ENCODE measurements around the gene ARHGAP4. TPM values are rescaled to one million over a fixed set of nuclear protein-coding genes. Genes with fewer than 3 reads are reported as not detected.
A peak's percentile ranks its signal among the peaks of the same experiment; 100 is the strongest.

The ARHGAP4 gene
- total RNA-seq, 1 donor from 2014 or later: 69.8 TPM

DNA sequence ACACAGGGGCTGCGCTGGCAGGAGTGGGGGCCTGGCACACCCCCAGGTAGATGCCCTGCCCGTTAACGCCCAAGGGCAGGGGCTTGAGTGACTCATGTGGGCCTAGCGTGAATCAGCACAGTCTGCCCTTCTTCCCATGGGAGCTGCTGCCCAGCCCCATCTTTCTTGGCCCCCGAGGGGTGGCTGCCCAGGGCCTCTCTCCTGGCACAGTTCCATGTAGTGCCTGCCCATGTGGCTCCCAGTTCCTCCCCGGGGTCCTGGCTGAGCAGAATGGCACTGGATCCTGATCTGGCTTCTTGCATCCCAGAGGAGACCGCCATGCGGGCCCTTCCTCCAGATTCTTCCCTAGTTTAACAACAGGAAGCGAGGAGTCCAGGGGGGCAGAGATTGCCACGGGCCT, 23.7 kb downstream of the ARHGAP4 start:
- H3K27me3 ChIP-seq: no peaks in the 10 kb centered on the region
- H3K4me1 ChIP-seq: peaks cover 9% of the 10 kb centered on the region
- TF ChIP-seq, protein P1, sequence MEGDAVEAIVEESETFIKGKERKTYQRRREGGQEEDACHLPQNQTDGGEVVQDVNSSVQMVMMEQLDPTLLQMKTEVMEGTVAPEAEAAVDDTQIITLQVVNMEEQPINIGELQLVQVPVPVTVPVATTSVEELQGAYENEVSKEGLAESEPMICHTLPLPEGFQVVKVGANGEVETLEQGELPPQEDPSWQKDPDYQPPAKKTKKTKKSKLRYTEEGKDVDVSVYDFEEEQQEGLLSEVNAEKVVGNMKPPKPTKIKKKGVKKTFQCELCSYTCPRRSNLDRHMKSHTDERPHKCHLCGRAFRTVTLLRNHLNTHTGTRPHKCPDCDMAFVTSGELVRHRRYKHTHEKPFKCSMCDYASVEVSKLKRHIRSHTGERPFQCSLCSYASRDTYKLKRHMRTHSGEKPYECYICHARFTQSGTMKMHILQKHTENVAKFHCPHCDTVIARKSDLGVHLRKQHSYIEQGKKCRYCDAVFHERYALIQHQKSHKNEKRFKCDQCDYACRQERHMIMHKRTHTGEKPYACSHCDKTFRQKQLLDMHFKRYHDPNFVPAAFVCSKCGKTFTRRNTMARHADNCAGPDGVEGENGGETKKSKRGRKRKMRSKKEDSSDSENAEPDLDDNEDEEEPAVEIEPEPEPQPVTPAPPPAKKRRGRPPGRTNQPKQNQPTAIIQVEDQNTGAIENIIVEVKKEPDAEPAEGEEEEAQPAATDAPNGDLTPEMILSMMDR (IDR thresholded peaks at IDR 0.05): no peak
- DNase-seq: no peak
- H3K27ac ChIP-seq: no peak overlapping the region
- H3K9me3 ChIP-seq: no peaks in the 10 kb centered on the region
- H3K36me3 ChIP-seq: no peaks in the 10 kb centered on the region
- no peak for ATAC-seq
- H3K4me3 ChIP-seq: no peak overlapping the region
- intact Hi-C loops (cut with DNase I): no loop called here

DNA sequence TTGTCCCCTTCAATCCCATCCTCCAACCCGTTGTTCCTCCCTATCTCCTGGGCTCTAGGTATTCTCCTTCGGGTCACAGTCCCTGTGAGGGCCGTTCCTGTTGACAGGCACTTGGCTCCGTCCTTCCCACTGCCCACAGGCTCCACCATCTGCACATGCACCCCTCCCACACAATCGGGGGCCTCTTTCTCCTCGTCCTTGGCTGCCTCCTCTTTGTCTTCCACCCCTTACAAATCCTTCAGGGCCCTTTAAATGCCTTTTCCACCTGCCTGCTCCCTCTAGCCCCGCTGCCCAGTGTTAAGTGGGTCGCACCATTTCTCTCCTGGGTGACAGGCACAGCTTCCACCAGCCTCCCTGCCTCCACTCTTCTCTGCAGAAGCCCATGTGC, 24.3 kb downstream of the ARHGAP4 start:
- intact Hi-C loops (cut with DNase I): no loop called here
- Histone ChIP-seq H3K4me3 (no peak overlapping the region), H3K36me3 (no peaks in the 10 kb centered on the region), H3K9me3 (no peaks in the 10 kb centered on the region), H3K4me1 (peaks cover 9% of the 10 kb centered on the region), H3K27me3 (no peaks in the 10 kb centered on the region), H3K27ac (no peak overlapping the region)
- TF ChIP-seq, protein P1 (IDR thresholded peaks at IDR 0.05): no peak
- DNase-seq: no peak
- no peak for ATAC-seq

DNA sequence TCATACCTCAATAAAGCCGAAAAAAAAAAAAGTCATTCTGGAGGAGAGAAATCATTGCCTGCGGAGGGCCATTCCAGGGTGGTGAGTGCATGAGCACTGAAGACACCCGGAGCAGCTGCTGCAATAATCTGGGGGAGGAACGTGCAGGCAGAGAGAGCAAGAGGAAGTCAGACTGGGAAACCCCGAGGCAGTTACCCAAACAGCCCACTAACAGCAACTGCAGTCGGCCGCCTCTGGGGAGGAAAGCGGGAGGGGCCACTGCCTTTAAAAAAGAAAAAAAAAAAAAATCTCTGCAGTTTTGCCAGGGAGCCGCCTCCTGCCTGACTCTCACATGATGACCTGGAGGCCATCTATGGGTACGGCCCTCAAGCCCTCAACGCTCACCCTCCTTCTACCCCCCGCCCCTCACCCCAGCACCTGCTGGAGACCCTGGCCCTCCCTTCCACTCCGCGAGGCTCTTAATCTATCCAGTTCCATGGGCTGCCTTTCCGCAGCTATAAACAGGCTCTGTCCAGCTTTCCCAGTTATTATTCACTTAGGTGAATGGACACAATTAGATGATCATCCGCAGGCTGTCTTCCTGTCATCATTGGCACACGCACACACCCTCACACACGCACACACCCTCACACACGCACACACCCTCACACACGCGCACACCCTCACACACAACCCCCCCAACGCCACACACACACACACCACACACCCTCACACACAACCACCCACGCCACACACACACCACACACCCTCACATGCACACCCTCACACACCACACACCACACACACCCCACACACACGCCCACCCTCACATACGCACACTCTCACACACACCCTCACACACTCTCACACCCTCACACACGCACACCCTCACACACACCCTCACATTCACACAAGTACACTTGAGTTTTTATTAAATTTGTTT, 25.0 kb downstream of the ARHGAP4 start:
- H3K4me1 ChIP-seq: peaks cover 9% of the 10 kb centered on the region
- no peaks in the 10 kb centered on the region for H3K27me3 ChIP-seq
- DNase-seq (peak; percentile 68), ATAC-seq (peak; percentile 80)
- intact Hi-C loops (cut with DNase I): no loop called here
- H3K27ac ChIP-seq: no peak overlapping the region
- no peak overlapping the region for H3K4me3 ChIP-seq
- TF ChIP-seq, protein P1 (IDR thresholded peaks at IDR 0.05): no peak
- H3K36me3 ChIP-seq: no peaks in the 10 kb centered on the region
- no peaks in the 10 kb centered on the region for H3K9me3 ChIP-seq

DNA sequence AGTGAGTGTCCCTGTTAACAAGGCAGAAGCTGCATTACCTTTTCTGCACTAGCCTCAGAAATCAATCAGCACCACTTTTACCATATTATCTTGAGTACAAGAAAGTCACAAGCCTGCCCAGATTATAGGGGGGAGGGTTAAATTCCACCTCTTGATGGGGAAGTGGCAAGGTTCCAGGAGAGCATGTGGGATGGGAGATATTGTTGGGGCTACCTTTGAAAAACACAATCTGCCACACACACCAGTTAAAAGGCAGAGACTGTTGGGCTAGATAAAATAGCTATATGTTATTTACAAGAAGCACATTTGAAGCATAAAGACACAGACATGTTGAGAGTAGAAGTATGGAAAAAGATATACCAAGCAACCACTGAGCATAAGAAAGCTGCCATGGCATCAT, 28.2 kb downstream of the ARHGAP4 start:
- H3K4me3 ChIP-seq: no peak overlapping the region
- H3K4me1 ChIP-seq: no peaks in the 10 kb centered on the region
- TF ChIP-seq, protein P1 (IDR thresholded peaks at IDR 0.05): no peak
- no peaks in the 10 kb centered on the region for H3K36me3 ChIP-seq
- H3K27ac ChIP-seq: no peak overlapping the region
- H3K9me3 ChIP-seq: no peaks in the 10 kb centered on the region
- no peaks in the 10 kb centered on the region for H3K27me3 ChIP-seq
- ATAC-seq (no peak), DNase-seq (no peak)
- intact Hi-C loops (cut with DNase I): no loop called here

DNA sequence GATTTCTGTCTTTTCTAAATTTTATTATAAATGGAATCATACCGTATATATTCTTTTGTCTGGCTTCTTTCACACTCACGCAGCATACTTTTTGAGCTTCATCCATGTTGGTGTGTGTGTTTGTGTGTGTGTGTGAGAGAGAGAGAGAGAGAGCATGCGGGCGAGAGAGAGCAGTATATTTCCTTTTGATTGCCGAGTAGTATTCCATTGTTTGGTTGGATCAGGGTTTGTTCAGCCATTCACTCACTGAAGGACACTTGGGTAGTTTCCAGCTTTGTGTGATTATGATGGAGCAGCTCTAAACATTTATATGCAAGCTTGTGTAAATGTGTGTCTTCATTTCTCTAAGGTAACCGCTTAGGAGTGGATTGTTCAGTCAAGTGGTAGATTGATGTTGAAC, 36.9 kb downstream of the ARHGAP4 start:
- H3K36me3 ChIP-seq: no peaks in the 10 kb centered on the region
- intact Hi-C loops (cut with DNase I): no loop called here
- TF ChIP-seq, protein P1 (IDR thresholded peaks at IDR 0.05): no peak
- H3K9me3 ChIP-seq: no peaks in the 10 kb centered on the region
- H3K27ac ChIP-seq: no peak overlapping the region
- peaks cover 12% of the 10 kb centered on the region for H3K27me3 ChIP-seq
- no peak overlapping the region for H3K4me3 ChIP-seq
- H3K4me1 ChIP-seq: no peaks in the 10 kb centered on the region
- ATAC-seq: no peak
- no peak for DNase-seq

Measured in upper lobe of right lung (tissue), 1 donor.